MCF 10A (cell line): ENCODE results near the gene RABL6. TPM values are rescaled to one million over a fixed set of nuclear protein-coding genes. Genes with fewer than 3 reads are reported as not detected.

Experiments used
- BruUV-seq: library from RNA; stranded (reverse); fragments of 400-500 nt; replicated peaks from 2 replicates; lab custom pipeline; 2021; lab: Mats Ljungman, UMichigan
- CTCF ChIA-PET: fragments of 300-600 bp; sonication (Branson Sonifier 250); formaldehyde crosslinking; extraction: SDS; loops from one replicate; lab custom pipeline; 2021; ENCODE audit warnings: antibody characterized with exemption, inconsistent platforms; lab: Yijun Ruan, JAX
- POLR2A ChIA-PET: fragments of 300-600, 350-650 bp; sonication (Branson Sonifier 250); formaldehyde crosslinking; extraction: SDS; loops from one replicate; lab custom pipeline; 2020; ENCODE audit warnings: antibody characterized with exemption, inconsistent platforms; lab: Yijun Ruan, JAX
- DNase-seq: peaks from one replicate; pipeline ENCODE4 v3.0.0-alpha.2; 2018; ENCODE audit not compliant: unreplicated experiment
- H3K27ac Mint-ChIP-seq: one replicate; pipeline ENCODE4 v1.8.0; 2022; ENCODE audit warnings: mild to moderate bottlenecking, low read depth, mixed read lengths; ENCODE audit not compliant: unreplicated experiment
- H3K27me3 Mint-ChIP-seq: one replicate; pipeline ENCODE4 v1.8.0; 2022; ENCODE audit warnings: mixed read lengths; ENCODE audit not compliant: insufficient read depth, unreplicated experiment
- H3K36me3 Mint-ChIP-seq: one replicate; pipeline ENCODE4 v1.8.0; 2022; ENCODE audit warnings: mild to moderate bottlenecking, moderate library complexity, mixed read lengths; ENCODE audit not compliant: insufficient read depth, unreplicated experiment
- H3K4me1 Mint-ChIP-seq: one replicate; pipeline ENCODE4 v1.8.0; 2022; ENCODE audit warnings: mixed read lengths; ENCODE audit not compliant: insufficient read depth, unreplicated experiment
- H3K4me3 Mint-ChIP-seq: one replicate; pipeline ENCODE4 v1.8.0; 2022; ENCODE audit warnings: mild to moderate bottlenecking, moderate library complexity, mixed read lengths; ENCODE audit not compliant: unreplicated experiment
- H3K9me3 Mint-ChIP-seq: one replicate; pipeline ENCODE4 v1.8.0; 2022; ENCODE audit warnings: mixed read lengths; ENCODE audit not compliant: unreplicated experiment
- intact Hi-C: fragments of 100-400 bp; cut with micrococcal nuclease; formaldehyde crosslinking; loops from 2 replicates; pipeline ENCODE4 v1.14.1; 2022
- total RNA-seq: library from RNA; stranded (reverse); gene quantifications from 2 replicates; pipeline ENCODE4 v1.2.3, GENCODE V29; 2022
- TF ChIP-seq, protein P1 (sequence below): fragments of 200-600 bp; IDR thresholded peaks from one replicate; pipeline ENCODE4 v1.8.0; 2022; ENCODE audit warnings: antibody characterized with exemption, mild to moderate bottlenecking; ENCODE audit not compliant: unreplicated experiment

Gene RABL6
- total RNA-seq, 1 experiment from 2014 or later: 77.8 TPM

- no peak for DNase-seq
- no peak overlapping the region for H3K4me3 Mint-ChIP-seq
- no peaks in the 10 kb centered on the region for H3K36me3 Mint-ChIP-seq
- no peaks in the 10 kb centered on the region for H3K27me3 Mint-ChIP-seq
- no TSS peak for BruUV-seq
- H3K4me1 Mint-ChIP-seq: no peaks in the 10 kb centered on the region
- H3K9me3 Mint-ChIP-seq: no peaks in the 10 kb centered on the region
- ChIA-PET POLR2A (no interaction called here), CTCF (interaction anchor here (0.9 kb wide), 1 partner anchor 10 kb away, joined by 3 read pairs; no protein-coding TSS in a partner anchor)
- TF ChIP-seq, protein P1, sequence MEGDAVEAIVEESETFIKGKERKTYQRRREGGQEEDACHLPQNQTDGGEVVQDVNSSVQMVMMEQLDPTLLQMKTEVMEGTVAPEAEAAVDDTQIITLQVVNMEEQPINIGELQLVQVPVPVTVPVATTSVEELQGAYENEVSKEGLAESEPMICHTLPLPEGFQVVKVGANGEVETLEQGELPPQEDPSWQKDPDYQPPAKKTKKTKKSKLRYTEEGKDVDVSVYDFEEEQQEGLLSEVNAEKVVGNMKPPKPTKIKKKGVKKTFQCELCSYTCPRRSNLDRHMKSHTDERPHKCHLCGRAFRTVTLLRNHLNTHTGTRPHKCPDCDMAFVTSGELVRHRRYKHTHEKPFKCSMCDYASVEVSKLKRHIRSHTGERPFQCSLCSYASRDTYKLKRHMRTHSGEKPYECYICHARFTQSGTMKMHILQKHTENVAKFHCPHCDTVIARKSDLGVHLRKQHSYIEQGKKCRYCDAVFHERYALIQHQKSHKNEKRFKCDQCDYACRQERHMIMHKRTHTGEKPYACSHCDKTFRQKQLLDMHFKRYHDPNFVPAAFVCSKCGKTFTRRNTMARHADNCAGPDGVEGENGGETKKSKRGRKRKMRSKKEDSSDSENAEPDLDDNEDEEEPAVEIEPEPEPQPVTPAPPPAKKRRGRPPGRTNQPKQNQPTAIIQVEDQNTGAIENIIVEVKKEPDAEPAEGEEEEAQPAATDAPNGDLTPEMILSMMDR: no peak
- H3K27ac Mint-ChIP-seq: no peak overlapping the region
- intact Hi-C loops: no loop called here
Observed at GRCh38 chr9:136875155-136875554, 67.4 kb downstream of the RABL6 start.

DNA sequence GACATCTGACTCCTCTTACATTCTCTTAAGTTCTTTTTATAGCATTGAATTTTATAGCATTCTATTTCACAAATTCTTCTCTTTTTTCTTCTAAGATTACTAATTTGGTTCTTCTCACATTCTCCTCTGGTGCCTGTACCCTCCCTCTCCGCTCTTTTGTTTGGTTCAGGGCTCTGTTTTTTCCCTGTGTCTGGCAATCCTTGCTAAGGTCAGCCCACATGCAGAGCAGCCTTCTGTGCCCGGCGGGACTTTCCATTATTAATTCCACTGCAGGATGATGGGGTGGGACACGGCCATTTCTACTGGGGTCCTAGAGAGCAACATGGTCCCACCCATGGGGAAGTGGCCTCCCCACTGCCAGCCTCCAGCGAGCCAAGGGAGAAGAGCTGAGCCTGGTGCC, 68.7 kb downstream of the RABL6 start:
- no TSS peak for BruUV-seq
- POLR2A ChIA-PET: no interaction called here
- Mint-ChIP-seq H3K4me1 (no peaks in the 10 kb centered on the region), H3K27ac (no peak overlapping the region), H3K36me3 (no peaks in the 10 kb centered on the region), H3K9me3 (no peaks in the 10 kb centered on the region), H3K27me3 (no peaks in the 10 kb centered on the region), H3K4me3 (no peak overlapping the region)
- intact Hi-C loops: no loop called here
- CTCF ChIA-PET: interaction anchor here (0.6 to 0.7 kb wide), 3 partner anchors 67 to 116 kb away, joined by 3 to 4 read pairs (median 3); no protein-coding TSS in a partner anchor
- DNase-seq: no peak
- TF ChIP-seq, protein P1: no peak

GRCh38 chr9:136880651-136881050, 72.9 kb downstream of the RABL6 start:
- TF ChIP-seq, protein P1: no peak
- BruUV-seq: no TSS peak
- DNase-seq: no peak
- POLR2A ChIA-PET: interaction anchor here (1.3 to 3.7 kb wide), 3 partner anchors 9 to 32 kb away, joined by 3 to 19 read pairs (median 4); no protein-coding TSS in a partner anchor
- no peaks in the 10 kb centered on the region for H3K27me3 Mint-ChIP-seq
- H3K9me3 Mint-ChIP-seq: no peaks in the 10 kb centered on the region
- no peak overlapping the region for H3K4me3 Mint-ChIP-seq
- CTCF ChIA-PET: interaction anchor here (0.7 kb wide), 1 partner anchor 155 kb away, joined by 5 read pairs; no protein-coding TSS in a partner anchor
- no peaks in the 10 kb centered on the region for H3K36me3 Mint-ChIP-seq
- intact Hi-C loops: no loop called here
- no peak overlapping the region for H3K27ac Mint-ChIP-seq
- H3K4me1 Mint-ChIP-seq: no peaks in the 10 kb centered on the region

- H3K9me3 Mint-ChIP-seq: no peaks in the 10 kb centered on the region
- intact Hi-C loops: no loop called here
- POLR2A ChIA-PET: interaction anchor here (0.6 to 3.7 kb wide), 10 partner anchors 9 to 80 kb away, joined by 3 to 19 read pairs (median 4); partner anchors contain the start of genes EDF1 and RABL6
- no peak overlapping the region for H3K27ac Mint-ChIP-seq
- TF ChIP-seq, protein P1: no peak
- H3K27me3 Mint-ChIP-seq: no peaks in the 10 kb centered on the region
- H3K4me3 Mint-ChIP-seq: peak overlapping the region; percentile 28
- no TSS peak for BruUV-seq
- H3K4me1 Mint-ChIP-seq: no peaks in the 10 kb centered on the region
- no peak for DNase-seq
- CTCF ChIA-PET: interaction anchor here (0.6 to 1.3 kb wide), 7 partner anchors 36 to 484 kb away, joined by 3 to 5 read pairs (median 4); no protein-coding TSS in a partner anchor
- H3K36me3 Mint-ChIP-seq: no peaks in the 10 kb centered on the region
Observed at GRCh38 chr9:136881691-136882108, 74.0 kb downstream of the RABL6 start.
